Vagina (tissue), 2 donors: ENCODE results near the gene GTF3A.

Source experiments
- CTCF ChIP-seq, 3 experiments: fragments of 450-650 bp in 2 of 3; fragments of 200-600 bp in 1 of 3; sonication (generic) in 1 of 3; IDR thresholded peaks; one replicate each; pipeline ENCODE4 v1.5.1; 2017 to 2019; ENCODE audit warnings: antibody characterized with exemption in 3 of 3, mild to moderate bottlenecking in 2 of 3, moderate library complexity in 2 of 3
- POLR2A ChIP-seq, 2 donors: fragments of 450-650 bp; IDR thresholded peaks; one replicate each; pipeline ENCODE4 v1.6.1; 2017; ENCODE audit warnings: antibody characterized with exemption in 2 of 2, mild to moderate bottlenecking in 2 of 2, moderate library complexity in 2 of 2
- POLR2AphosphoS5 ChIP-seq, 2 donors: sonication (generic); formaldehyde crosslinking; IDR thresholded peaks; one replicate each; pipeline ENCODE4 v1.9.0; 2017; ENCODE audit warnings: antibody characterized with exemption in 2 of 2, mild to moderate bottlenecking in 2 of 2, low read depth in 1 of 2; ENCODE audit not compliant: insufficient read depth in 1 of 2

GRCh38 chr13:27411341-27411740 lies 13.1 kb upstream of the GTF3A start:
- TF ChIP-seq CTCF (IDR thresholded peaks at IDR 0.05) (no peak), POLR2AphosphoS5 (IDR thresholded peaks at IDR 0.05; ENCODE audit: insufficient read depth in 1 of 2, low read depth in 1 of 2) (no peak), POLR2A (IDR thresholded peaks at IDR 0.05) (no peak)
